ENCODE results near the gene NDC1.
"Not testable (repeated sequence)": the region's sequence is repeated elsewhere in the genome, so short reads cannot be mapped to it uniquely, and the experiment has no call there.

Gene NDC1, protein sequence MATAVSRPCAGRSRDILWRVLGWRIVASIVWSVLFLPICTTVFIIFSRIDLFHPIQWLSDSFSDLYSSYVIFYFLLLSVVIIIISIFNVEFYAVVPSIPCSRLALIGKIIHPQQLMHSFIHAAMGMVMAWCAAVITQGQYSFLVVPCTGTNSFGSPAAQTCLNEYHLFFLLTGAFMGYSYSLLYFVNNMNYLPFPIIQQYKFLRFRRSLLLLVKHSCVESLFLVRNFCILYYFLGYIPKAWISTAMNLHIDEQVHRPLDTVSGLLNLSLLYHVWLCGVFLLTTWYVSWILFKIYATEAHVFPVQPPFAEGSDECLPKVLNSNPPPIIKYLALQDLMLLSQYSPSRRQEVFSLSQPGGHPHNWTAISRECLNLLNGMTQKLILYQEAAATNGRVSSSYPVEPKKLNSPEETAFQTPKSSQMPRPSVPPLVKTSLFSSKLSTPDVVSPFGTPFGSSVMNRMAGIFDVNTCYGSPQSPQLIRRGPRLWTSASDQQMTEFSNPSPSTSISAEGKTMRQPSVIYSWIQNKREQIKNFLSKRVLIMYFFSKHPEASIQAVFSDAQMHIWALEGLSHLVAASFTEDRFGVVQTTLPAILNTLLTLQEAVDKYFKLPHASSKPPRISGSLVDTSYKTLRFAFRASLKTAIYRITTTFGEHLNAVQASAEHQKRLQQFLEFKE

DNA sequence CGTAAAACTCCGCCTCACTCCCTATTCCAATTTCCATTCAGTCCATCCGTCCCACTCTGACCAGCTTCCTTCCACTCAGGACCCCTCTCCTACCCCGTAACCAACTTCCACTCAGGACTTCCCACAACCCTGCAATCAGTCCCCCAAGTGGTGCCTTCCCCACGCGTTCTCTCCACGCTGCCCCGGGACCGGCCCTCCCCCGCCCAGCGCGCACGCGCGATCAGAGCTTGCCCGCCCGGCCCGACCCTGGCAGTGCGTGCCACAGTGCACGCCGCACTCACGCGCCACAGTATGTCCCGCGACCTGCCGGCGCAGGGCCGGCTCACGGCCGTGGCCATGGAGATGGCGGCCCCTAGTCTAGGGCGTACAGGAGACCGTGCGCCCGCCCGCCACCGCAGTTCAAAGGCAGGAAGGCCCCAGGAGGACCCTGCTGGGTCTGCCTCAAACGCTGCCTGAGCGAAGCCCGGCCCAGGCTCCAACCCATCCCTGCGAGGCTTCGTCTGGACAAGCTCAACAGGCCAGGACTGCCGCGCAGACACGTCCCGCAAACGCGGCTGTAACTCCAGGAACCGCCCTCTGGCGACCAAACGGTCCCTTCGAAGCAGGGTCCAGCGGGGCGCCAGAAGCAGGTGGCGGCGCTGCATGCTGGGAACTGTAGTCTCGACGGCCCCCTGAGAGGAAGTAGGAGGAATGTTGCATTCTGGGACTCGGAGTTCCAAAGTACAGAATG lies at the start of gene NDC1:
TSS of gene NDC1 (minus strand) at position 373 of the 730 bp plus-strand sequence. CDS start at position 338, 35 bp downstream.
- DNase-seq, result peak; percentile 99

DNA sequence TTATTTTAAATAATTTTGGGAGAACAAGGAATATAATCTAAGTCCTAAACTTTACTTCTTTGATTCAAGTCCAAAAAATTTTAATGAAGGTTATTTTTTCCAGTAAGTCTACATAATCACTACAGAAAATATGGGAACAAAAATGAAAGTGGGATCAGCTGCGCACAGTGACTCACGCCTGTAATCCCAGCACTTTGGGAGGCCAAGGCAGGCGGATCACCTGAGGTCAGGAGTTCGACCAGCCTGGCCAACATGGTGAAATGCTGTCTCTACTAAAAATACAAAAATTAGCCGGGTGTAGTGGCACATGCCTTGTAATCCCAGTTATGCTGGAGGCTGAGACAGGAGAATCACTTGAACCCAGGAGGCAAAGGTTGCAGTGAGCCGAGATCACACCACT lies 45.5 kb upstream of the NDC1 start:
- DNase-seq, result not testable (repeated sequence)

DNA sequence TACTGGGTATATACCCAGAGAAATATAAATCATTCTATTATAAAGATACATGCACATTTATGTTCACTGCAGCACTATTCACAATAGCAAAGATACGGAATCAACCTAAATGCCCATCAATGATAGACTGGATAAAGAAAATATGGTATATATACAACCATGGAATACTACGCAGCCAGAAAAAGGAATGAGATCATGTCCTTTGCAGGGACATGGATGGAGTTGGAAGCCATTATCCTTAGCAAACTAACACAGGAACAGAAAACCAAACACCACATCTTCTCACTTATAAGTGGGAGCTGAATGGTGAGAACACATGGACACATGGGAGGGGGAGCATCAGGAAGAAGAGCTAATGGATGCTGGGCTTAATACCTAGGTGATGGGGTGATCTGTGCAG lies 43.8 kb upstream of the NDC1 start:
- DNase-seq, result not testable (repeated sequence)

DNA sequence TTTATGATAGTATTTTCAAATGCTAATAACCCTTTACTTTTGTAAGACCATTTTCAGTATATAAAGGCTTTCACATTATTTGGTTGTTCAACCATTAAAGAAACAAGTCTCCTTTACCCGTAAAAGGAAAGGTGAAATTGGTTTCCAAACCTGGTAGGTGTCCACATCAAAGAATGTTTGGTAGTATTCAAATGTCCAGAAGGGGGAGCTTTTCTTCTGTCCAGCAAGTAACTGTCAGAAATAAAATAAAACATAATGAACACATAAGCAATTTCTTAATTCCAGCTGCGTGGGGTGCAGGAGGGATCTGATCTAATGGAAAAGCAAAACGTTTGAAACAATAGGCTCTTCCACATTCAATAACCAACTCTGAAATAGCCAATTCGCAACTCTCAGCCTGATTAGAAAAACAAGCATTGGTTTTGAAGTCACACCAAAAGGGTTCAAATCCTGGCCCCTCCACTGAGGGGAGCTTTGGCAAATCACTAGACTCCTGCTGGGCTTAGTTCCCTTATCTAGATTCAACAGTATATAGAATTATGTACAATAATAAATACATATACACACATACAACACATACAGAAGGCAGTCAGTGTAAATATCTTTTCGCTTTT lies 40.5 kb upstream of the NDC1 start:
- peak; percentile 68 for DNase-seq

DNA sequence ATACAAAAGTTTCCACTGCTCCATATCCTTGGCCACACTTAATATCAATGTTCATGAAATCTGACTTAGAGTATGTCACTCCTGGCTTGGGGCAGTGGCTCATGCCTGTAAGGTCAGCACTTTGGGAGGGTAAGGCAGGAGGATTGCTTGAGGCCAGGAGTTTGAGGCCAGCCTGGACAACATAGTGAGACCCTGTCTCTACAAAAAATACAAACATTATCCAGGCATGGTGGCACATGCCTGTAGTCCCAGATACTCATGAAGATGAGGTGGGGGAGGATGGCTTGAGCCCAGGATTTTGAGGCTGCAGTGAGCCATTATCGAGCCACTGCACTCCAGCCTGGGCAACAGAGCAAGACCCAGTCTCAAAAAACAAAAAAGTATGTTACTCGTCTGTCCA lies 37.1 kb upstream of the NDC1 start:
- DNase-seq, result not testable (repeated sequence)

DNA sequence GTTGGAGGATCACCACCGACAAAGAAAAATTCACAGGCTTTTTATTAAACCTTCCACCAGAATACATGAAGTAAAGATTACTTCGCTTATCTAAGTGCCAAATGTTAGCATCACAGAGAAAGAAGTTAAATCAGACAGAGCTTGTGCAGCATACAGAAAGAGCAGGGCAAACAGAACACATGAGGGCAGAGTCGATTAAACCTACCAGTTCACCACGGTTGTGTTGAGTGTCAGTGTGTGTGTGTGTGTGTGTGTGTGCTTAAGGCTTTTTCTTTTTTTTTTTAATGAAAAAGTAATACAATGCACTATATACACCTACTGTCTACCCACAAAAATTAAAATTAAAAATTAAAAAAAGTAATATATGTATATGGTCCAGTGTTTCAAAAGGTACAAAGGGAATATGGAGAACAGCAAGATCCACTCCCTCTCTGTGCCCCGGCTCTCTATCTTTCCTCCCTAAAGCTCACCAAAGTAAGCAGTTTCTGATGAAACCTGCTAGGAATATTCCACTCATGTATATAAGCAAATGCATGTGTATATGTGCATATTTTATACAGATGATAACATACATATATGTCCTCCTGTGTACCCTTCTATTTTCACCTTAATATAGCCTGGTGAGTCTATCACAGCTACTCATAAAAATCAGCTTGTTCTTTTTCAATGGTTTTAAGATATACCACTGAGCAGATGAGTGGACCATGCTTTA lies 33.8 kb upstream of the NDC1 start:
- DNase-seq, result no peak

DNA sequence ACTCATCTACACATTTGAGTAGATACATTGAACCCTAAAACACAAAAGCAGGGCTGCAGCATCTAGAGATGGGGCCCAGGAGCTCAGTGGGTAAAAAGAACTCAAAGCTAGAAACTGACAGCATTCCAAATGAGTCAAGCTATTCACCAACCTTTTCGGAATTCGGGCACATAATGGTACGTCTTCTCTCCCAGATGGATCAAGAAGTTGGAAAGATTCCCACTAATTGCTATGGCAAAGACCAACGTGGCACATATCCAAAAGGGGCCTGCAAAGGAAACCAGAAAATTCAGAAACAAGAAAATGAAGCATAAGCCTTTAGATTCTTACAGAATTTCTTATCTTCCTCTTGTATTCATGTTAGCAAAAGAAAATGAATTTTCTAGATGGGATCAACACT lies 33.1 kb upstream of the NDC1 start:
- DNase-seq, result no peak

DNA sequence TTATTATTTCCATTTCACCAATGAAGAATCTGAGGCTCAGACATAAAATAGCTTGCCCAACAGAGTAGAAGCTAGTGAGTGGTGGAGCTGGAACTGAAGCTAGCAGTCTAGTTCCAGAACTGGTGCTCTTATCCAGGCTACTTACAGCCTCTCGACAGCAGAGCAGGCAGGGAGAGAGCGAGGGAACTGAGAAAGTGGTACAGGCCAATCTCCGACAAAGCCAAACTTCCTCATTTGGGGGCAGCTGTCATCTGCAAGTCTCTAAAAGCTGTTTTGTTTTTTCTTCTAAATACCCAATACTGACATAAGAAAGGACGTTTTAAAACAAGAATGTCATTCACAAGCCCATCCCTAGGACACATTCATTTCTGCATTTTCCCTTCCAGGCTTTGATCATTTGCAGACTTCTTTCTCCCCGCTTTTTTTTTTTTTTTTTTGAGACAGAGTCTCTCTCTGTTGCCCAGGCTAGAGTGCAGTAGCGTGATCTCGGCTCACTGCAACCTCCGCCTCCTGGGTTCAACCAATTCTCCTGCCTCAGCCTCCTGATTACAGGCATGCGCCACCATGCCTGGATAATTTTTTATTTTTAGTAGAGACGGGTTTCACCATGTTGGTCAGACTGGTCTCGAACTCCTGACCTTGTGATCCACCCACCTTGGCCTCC lies 31.5 kb upstream of the NDC1 start:
- no peak for DNase-seq

DNA sequence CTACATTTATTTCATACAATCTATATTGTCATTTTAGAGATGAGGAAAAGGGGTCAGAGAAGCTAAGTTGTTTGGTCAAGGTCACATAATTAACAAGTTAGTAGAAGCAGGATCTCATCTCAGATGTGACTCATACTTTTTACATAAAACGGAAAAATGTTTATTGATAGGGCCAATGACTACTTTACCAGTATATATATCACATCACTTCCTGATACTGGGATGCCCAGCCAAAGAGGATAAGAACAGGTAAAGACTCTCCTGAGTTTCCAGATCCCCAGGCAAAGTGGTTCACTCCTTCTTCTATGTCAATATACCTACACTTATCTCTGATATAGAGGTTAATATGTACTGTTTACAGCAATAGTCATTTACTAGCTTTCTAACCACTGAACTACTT lies 30.5 kb upstream of the NDC1 start:
- no peak for DNase-seq

DNA sequence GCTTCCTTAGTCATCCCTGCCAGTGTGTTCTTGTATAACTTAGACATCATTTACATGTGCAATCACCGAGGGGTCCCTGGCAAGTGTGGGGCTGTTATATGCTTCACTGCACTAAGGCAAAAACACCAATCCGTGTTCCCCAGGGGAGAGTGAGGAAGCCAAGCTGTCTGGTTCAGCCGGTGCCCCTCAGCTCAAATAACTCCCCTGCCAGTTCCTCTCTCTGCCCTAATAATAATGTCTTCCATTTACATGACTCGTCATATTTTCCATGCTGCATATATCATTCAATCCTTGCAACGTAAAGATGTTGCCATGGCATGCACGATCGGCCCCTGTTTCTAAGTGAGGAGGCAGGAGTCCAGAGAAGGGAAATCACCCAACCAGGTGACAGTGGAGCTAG lies 24.4 kb upstream of the NDC1 start:
- DNase-seq, result no peak

DNA sequence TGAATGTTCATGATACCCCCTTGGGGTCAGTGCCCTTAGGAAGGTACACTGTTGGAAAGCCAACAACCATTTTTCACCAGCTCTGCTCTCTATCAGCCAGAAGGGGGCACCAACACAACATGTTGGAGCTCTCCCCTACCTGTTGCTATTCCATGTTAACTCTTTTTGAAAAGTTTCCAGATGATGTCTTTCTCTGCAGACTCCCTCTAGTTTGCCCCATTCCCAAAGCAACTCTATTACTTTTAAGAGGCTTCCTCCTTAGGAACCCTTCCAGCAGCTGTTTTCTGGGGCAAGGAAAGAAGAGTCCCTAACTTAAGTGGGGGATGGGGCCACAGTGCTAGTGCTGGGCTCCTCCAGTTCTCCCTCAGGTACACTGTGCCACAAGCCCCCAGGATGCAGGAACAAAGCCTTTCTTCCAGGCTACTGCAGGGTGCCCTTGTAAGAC lies 22.9 kb upstream of the NDC1 start:
- peak; percentile 88 for DNase-seq

DNA sequence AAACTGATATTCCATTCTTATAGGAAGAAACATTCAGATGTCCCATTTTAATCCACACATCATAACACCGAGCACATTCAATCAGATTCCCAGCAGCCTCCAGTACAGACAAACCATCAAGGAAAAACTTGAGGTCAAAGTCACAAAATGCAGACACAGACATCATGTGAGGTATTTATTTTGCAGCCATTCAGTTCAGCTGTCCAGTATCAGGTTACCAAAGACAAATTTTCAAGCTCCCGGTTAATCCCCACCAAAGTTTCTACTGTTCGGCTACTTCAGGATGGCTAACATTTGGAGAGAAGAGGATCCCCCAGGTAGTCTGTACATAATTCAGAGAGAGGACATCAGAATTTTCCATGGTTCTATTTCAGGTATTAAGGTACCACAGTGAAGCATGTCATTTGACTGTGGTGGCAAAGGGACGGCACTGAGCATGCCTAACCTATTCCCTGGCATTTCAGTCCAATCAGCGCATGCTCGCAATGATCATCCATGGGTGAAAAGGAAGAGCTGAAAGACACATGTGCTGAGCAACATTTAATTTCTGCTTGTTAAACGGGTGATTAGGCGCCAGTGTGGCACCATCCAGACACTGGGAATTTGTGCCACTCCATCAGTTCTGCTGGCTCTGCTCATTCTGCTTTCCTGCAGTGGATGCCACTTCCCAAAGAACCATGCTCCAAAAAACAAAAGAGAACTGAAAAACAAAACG lies 13.6 kb upstream of the NDC1 start:
- DNase-seq, result no peak

DNA sequence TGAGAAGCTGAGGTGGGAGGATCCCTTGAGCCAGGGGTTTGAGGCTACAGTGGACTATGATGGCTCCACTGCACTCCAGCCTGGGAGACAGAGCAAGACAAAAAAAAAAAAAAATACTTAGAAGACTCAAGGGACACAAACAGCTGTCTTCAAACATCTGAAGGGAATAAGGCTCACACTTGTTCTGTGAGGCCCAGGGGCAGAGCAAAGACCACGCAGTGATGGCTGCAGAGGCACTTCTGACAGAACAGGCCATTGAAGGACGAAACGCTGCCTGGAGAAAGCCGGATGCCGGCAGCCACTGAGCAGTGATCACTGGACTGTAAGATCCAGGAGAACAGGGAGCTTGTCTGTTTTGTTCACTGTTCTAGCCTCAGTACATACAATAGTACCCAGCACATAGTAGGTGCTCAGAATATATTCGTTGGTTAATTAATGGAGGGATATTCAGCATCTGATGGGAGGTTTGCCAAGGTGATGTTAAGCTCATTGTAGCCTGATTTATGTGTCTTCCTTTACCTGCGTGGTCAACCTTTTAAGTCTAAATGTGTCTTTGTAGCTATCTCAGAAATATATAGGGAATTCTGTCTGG lies 12.1 kb upstream of the NDC1 start:
- DNase-seq, result no peak

DNA sequence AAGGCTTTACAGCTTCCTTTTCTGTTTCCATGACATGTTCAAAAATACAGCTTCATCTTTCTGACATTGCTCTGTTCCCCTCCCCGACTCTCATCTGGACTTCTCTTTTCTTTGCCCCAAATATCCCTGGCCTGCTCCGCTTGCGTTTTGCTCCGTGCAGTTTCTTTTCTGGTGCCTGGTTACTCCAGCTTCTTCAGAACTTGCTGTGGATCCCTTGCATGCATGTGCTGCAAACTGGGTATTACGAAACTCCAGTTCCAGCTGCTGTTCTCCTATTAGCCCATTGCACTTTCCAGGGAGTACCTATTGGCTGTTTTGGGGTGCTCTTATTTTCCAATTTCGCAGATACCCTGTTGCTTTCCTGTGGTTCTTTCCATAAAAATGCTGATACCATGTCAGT lies 9.9 kb upstream of the NDC1 start:
- DNase-seq, result no peak

DNA sequence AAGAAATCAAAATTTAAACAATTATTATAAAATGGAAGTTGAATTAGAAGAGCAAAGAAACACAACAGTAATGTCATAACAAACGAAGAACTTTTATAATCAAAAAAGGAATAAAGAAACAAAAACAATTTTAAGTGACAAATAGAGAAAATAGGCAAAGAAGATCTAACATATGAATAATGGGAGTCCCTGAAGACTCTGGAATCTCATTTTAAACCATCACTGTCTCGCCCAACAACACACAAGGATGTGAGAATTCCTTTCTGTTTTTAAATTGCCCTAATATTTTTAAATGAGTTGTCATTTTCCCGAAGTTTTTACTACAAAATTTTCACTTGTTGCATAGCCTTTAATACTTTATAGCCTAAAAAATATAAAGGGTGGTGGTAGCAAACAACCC lies 4.3 kb upstream of the NDC1 start:
- no peak for DNase-seq

DNA sequence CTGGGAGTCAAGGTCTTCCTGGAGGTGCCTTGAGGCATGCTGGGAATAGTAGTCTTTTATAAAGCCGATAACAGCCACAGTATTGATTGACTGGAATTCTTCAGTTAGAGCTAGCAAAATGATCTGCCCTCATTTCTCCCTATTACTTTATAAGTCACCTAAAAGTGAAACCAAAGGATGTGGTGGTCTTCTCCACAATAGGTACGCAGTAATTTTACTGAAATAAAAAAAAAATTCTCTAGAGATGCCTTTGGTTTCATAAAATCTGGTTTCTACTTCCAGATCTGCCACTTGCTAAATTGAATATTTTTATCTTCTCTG lies 518 bp upstream of the NDC1 start:
- DNase-seq, result no peak

DNA sequence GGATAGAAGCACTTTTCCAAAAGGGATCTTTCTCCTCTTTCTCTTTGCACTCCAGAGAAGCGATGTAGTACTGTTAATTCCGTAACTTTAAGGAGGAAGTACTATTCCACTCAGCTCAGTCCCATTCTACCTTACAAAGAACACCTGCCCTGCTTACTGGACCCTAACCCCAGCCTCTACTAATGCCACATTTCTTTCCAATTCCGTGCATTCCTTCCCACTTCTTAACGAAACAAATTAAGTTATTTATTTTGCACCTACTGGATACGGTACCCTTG lies 511 bp downstream of the NDC1 start:
- DNase-seq, result no peak

DNA sequence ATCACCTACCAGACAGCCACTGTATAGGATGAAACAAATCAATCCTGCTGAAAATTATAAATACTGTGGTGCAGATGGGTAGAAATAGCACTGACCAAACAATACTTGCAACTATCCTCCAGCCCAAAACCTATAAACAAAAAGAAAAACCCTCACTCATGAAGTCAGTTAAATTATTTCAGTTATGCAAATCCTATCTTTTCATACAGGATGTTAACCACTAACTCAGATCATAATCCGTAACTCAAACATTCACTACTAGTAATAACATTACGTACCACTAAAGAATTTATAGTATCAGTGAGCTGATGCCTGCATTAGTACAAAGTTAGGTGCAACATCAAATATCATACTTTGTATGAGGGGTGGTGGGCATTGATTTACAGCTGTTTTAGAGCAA lies 2.6 kb downstream of the NDC1 start:
- no peak for DNase-seq

DNA sequence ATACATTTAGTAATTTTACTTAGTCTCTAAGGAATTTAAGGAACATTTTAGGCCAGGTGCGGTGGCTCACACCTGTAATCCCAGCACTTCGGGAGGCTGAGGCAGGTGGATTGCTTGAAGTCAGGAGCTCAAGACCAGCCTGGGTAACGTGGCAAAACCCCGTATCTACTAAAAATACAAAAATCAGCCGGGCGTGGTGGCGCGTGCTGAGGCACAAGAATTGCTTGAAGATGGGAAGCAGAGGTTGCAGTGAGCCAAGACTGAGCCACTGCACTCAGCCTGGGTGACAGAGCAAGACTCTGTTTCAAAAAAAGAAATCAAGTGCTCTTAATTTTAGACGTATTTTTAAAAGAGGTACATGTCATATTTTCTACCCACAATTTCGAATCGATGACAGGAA lies 3.3 kb downstream of the NDC1 start:
- DNase-seq, result no peak

DNA sequence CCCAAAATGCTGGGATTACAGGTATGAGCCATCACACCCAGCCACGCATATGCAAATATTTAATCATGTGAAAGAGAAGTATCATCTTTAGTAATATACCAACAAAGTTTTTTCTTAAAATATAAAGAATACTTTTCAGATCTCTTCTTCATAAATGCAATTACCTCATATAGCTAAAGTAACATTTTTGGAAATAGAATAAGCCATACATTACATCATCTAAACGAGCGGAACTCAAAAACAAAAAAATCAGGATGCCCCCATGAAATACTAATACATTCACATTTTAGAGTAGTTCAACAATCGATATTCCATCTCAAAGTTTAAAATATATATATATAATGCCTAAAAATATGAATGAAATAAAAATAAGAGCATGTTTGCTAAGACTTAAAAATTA lies 4.7 kb downstream of the NDC1 start:
- no peak for DNase-seq

DNA sequence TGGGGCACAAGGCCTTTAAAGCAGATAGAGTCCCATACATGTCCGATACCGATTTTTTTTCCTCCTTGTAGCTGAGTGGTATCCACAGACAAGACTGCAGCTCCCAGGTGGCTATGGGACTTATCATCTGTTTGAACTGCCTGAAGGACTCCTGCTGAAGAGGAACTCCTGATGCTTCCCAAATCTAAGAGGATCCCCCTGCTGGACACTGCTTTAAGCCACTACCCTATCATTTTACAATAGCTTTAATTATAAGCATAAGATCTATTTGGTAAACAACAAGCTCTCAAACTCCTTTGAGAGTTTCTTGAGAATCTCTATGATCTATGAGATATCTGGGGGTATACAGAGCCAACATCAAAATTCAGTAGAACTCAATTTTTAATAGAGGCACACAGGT lies 11.7 kb downstream of the NDC1 start:
- DNase-seq, result no peak

DNA sequence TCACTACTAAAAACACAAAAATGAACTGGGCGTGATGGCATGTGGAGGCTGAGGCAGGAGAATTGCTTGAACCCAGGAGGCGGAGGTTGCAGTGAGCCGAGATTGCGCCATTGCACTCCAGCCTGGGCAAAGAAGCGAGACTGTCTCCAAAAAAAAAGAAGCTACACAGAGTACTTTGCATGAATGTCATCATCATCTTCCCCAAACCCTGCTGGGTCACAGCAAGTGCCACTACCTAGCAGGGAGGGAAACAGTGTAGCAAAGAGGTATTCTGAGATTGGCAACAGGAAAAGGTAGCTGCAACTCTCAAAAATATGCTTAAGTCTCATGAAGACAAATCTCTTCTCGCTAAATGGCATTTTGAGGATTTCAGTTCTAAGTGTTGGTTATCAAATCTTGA lies 12.8 kb downstream of the NDC1 start:
- no peak for DNase-seq

All from NCI-H82 (cell line).